Activated T-helper 1 cell treated with Interleukin-2 at 50 U/mL for 16 hours (primary cell): ENCODE measurements around the gene KCNK6.
"Not testable (repeated sequence)": the region's sequence is repeated elsewhere in the genome, so short reads cannot be mapped to it uniquely, and the experiment has no call there.

ENCODE experiments used
- DNase-seq: peaks from one replicate; pipeline ENCODE4 v3.0.0-alpha.2; 2020; ENCODE audit warnings: low read depth

The KCNK6 gene

DNA sequence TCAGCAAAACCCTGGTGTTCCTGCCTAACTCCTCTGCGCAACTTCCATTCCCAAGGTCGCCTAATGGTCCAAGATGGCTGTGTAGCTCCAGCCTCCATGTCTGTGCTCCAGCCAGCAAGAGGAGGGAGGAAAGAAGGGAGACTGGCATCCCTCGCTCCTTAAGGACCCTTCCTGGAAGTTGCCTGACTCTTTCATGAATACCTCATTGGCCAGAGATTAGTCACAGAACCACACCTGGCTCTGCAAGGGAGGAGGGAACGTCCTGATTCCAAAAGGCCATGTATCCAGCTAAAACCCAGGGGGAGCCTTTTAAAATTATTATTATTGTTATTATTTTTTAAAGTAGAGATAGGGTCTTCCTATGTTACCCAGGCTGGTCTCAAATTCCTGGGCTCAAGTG lies 4.8 kb downstream of the KCNK6 start:
- no peak for DNase-seq

- no peak for DNase-seq
Measured at GRCh38 chr19:38326591-38326990, 6.9 kb downstream of the KCNK6 start.

- DNase-seq, result no peak
Measured at GRCh38 chr19:38329651-38330050, 10.0 kb downstream of the KCNK6 start.

- no peak for DNase-seq
Measured at GRCh38 chr19:38331728-38332127, 12.1 kb downstream of the KCNK6 start.

GRCh38 chr19:38333245-38333644 lies 13.6 kb downstream of the KCNK6 start:
- no peak for DNase-seq

- DNase-seq, result peak; percentile 86
Measured at GRCh38 chr19:38335949-38336637, 16.4 kb downstream of the KCNK6 start.

- peak; percentile 87 for DNase-seq
Measured at GRCh38 chr19:38336638-38337359, 17.2 kb downstream of the KCNK6 start.

DNA sequence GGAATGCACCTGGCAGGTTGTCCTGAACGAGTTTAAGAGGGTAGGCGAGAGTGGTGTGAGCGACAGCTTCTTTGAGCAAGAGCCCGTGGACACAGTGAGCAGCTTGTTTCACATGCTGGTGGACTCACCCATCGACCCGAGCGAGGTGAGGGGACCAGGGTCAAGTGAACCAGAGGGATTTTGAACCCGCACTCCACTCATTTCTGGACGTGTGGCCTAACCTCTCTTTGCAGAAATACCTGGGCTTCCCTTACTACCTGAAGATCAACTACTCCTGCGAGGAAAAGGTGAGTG lies 17.7 kb downstream of the KCNK6 start:
- DNase-seq, result no peak

DNA sequence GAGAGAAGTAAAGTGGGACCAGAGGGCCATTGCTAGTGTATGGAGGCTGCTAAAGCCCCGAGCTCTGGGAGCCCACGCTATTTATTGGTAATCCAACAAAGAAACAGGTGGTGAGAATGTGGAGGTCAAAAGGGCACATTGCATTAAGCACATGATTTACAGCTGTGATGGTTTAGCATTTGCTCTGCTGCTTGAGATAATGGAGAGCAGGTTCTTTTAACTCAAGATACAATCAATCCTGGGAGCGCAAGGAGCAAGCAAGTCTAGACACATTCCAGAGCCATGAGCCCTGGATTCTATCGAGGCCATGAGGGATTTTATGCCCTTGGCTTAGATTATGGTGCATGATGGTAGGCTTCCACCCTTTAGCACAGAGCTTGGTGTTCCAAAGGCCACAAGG lies 19.4 kb downstream of the KCNK6 start:
- not testable (repeated sequence) for DNase-seq

DNA sequence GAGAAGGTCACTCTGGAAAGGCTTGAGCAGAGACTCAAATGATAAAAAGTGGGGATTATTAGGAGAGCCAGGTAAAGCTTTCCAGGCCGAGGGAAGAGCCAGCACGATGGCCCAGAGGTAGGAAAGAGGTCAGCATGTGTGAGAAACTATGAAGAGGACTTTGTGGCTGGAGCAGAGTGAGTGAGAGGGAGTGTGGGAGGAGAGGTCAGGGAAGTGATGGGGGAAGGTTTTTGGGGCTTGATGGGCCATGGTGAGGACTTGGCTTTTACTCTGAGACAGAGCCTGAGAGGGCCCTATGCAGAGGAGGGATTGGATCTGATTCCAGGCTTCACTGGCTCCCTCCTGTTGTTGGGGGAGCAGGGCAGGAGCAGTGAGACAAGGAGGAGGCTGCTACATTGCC lies 21.3 kb downstream of the KCNK6 start:
- DNase-seq, result no peak

GRCh38 chr19:38346837-38347236 lies 27.2 kb downstream of the KCNK6 start:
- DNase-seq, result no peak

GRCh38 chr19:38350883-38351282 lies 31.2 kb downstream of the KCNK6 start:
- DNase-seq, result no peak

- DNase-seq, result no peak
Measured at GRCh38 chr19:38351865-38352395, 32.3 kb downstream of the KCNK6 start.

- no peak for DNase-seq
Measured at GRCh38 chr19:38352611-38353010, 33.0 kb downstream of the KCNK6 start.

DNA sequence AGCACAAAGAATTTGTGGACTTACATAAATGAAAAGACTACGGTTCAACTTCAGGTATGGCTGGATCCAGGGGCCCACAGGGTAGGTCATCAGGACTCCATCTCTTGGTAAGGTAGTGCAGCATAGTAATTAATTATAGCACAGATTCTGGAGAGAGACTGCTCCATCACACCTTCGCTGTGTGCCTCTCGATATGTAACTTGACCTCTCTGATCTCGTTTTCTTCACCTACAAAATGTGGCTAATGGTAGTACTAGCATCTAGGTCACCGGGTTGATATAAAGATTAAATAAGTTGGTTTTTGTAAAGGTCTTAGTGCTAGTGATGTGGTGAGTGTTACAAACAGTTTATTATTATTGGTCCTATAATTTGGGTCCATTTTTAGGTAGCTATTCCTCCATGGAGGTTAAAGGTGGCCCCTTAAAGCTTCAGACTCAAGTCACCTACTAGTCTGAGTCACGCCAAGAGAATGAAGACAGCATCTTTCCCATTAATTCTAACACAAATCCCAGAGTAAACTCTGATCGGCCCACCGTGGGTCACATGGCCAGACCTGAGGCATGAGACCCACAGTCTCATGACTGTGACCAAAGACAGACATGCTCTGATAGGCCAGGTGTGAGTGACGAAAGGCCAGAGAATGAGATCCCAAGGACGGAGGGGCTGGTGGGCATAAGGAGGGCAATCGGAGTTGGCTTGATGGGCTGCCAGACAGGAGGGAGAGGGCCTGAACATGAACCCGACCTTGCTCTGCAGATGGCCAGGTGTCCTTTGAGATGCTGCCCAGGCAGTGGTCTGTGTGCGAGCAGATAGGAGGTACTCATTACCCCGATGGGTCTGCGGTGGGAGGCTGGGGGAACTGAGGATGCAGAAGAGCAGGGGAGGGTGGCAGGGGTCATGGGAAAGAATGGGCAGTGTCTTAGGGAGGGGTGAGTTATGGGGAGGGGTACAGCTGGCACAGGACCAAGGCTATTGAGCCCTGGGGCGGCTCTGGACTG lies 36.4 kb downstream of the KCNK6 start:
- no peak for DNase-seq

DNA sequence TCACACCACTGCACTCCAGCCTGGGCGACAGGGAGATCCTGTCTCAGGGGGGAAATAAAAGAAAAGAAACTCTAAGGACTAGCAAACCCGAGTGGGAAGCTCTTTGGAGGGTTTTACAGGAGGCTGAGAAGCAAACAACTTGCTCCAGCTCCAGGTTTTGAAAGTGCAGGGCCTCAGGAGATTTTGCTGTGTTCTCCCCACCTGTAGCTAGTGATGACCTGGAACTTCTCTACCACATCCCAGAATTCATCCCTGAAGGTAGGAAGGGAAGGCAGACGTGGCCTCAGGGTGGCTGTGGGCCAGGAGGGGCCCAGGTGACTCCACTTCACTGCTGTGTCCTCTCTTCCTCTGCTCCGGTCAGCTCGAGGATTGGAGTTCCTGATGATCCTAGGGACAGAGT lies 38.4 kb downstream of the KCNK6 start:
- no peak for DNase-seq

GRCh38 chr19:38359242-38360021 lies 39.8 kb downstream of the KCNK6 start:
- DNase-seq, result no peak

- DNase-seq, result no peak
Measured at GRCh38 chr19:38360351-38360750, 40.7 kb downstream of the KCNK6 start.

- no peak for DNase-seq
Measured at GRCh38 chr19:38360839-38361631, 41.4 kb downstream of the KCNK6 start.

GRCh38 chr19:38361633-38362075 lies 42.0 kb downstream of the KCNK6 start:
- DNase-seq, result peak; percentile 41
